Astrocyte of the cerebellum (primary cell): Measurements from ENCODE around the gene RUBCN.

Experiments used
- DNase-seq: peaks from one replicate; pipeline ENCODE4 v3.0.0-alpha.2; 2011; ENCODE audit warnings: low read depth
- H3K4me3 ChIP-seq: 2 replicates; pipeline ENCODE4 v1.5.1; 2011; ENCODE audit warnings: mild to moderate bottlenecking, low read depth, low read length, moderate library complexity
- CTCF ChIP-seq: IDR thresholded peaks from 2 replicates; pipeline ENCODE4 v1.5.1; 2012; ENCODE audit warnings: low read length, low read depth, moderate library complexity, mild to moderate bottlenecking; ENCODE audit errors: missing control alignments
- in situ Hi-C: cut with HindIII; loops from 2 replicates; pipeline ENCODE4 v1.10.0; 2017; ENCODE audit warnings: low sequenced_read_pairs

Gene RUBCN

DNA sequence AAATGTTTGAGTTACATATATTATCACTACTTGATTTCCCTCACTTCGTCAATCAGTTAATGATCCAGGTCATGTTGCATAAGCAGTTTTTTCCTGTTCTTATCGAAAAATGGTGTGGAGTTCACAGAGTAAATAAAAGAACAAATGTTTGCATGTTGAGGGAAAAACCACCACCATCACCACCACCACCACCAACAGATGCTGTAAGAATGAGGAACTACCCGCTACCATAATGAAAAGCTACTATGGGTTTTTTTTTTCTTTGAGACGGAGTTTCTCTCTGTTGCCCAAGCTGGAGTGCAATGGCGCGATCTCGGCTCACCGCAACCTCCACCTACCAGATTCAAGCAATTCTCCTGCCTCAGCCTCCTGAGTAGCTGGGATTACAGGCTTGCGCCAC is 27.6 kb downstream of the RUBCN start:
- no peak for TF ChIP-seq CTCF
- H3K4me3 ChIP-seq = no peak overlapping the region
- DNase-seq = no peak
- in situ Hi-C loops = no loop called here

DNA sequence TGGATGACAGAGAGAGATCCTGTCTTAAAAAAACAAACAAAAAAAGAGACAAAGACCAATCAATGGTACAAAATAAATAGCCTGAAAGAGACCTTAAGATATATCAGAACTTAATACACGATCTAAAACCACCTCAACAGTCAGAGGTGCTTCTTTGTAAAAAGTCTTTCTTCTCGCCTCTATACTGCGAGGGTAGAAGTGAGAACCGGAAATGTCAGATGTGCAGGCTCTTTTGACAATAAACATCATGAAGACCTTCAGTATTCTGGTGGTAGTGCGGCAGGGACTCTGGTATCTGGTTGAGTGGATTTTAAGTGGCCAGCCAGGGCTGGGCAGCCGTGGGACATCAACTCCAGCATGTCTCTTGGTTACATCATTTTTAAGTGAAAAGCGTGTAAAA is 30.0 kb downstream of the RUBCN start:
- H3K4me3 ChIP-seq = no peak overlapping the region
- no peak for DNase-seq
- no peak for TF ChIP-seq CTCF
- in situ Hi-C loops = no loop called here

DNA sequence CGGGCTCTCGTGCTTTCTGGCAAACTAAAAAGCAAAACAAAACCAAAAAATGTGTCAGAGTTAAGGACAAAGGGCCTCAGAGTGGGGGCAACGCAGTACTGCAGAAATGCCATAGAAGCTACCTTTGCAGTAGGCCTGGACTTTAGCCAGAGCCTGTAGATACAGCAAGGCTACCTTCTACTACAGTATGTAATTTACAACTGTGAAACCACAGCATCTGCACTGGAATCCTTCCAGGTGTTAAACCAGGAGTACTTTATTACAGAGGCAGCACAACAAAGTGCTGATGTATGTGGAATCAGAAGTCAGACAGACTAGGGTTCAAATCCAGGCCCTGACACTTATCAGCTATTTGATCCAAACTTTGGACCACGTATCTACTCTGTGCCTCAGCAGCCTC is 34.9 kb downstream of the RUBCN start:
- no peak for TF ChIP-seq CTCF
- DNase-seq = peak; percentile 4
- in situ Hi-C loops = no loop called here
- no peak overlapping the region for H3K4me3 ChIP-seq

DNA sequence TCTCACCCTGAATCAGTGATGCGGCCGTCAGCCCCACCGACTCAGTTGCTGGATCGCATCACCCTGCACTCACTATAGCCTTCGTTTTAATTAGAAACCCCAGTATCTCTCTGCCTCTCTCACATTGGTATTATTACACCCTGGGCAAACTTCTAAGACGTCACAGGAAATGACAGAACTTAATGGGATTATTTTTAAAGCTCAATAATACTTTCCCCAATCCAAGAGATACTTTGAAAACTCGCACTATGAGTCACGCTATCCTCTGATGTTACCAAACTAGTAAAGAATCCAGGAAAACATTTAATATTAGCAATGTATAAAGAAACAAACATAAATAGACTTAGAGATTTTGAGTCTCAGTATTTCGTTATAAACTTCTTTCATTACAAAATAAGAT is 36.6 kb downstream of the RUBCN start:
- H3K4me3 ChIP-seq = no peak overlapping the region
- no peak for TF ChIP-seq CTCF
- no peak for DNase-seq
- in situ Hi-C loops = no loop called here

DNA sequence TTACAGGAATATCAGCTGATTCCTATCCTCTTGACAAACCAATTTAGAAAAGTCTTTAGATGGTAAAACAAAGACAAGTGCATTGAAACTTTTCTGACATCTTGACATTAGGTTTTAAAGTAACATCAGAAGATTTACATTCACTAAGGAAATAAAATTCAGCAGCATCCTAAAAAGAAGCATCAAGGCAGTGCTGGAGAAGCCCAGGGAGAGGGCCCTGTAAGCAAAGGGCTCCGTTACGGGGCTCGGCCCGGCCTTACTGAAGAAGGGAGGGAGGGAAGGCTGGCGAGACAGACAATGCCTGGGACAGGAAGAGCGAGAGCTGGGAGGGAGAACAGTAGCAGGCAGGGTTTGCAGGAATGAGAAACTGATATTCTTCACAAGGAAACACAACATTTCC is 39.3 kb downstream of the RUBCN start:
- no peak overlapping the region for H3K4me3 ChIP-seq
- TF ChIP-seq CTCF = no peak
- no peak for DNase-seq
- in situ Hi-C loops = no loop called here

GRCh38 chr3:197694251-197694650 is 42.5 kb downstream of the RUBCN start:
- DNase-seq = no peak
- in situ Hi-C loops = no loop called here
- no peak overlapping the region for H3K4me3 ChIP-seq
- no peak for TF ChIP-seq CTCF

GRCh38 chr3:197692641-197693040 is 44.1 kb downstream of the RUBCN start:
- DNase-seq = no peak
- H3K4me3 ChIP-seq = no peak overlapping the region
- TF ChIP-seq CTCF = no peak
- in situ Hi-C loops = no loop called here
